Glutamatergic neuron (in vitro differentiated cells): ENCODE results near the gene DNM3. TPM values are rescaled to one million over a fixed set of nuclear protein-coding genes. Genes with fewer than 3 reads are reported as not detected.

Experiments
- DNase-seq: peaks from one replicate; pipeline ENCODE4 v3.0.0; 2022
- H3K27ac Mint-ChIP-seq: one replicate; pipeline ENCODE4 v1.8.0; 2020; ENCODE audit warnings: mild to moderate bottlenecking, mixed read lengths, inconsistent platforms; ENCODE audit not compliant: unreplicated experiment
- H3K27me3 Mint-ChIP-seq: one replicate; pipeline ENCODE4 v1.8.0; 2020; ENCODE audit warnings: mild to moderate bottlenecking, moderate library complexity, mixed read lengths, inconsistent platforms; ENCODE audit not compliant: unreplicated experiment
- H3K36me3 Mint-ChIP-seq: one replicate; pipeline ENCODE4 v1.8.0; 2020; ENCODE audit warnings: mild to moderate bottlenecking, mixed read lengths, inconsistent platforms; ENCODE audit not compliant: unreplicated experiment
- H3K4me1 Mint-ChIP-seq: one replicate; pipeline ENCODE4 v1.8.0; 2020; ENCODE audit warnings: mild to moderate bottlenecking, low read depth, mixed read lengths, inconsistent platforms; ENCODE audit not compliant: unreplicated experiment
- H3K4me3 Mint-ChIP-seq: one replicate; pipeline ENCODE4 v1.8.0; 2020; ENCODE audit warnings: mild to moderate bottlenecking, mixed read lengths, inconsistent platforms; ENCODE audit not compliant: unreplicated experiment
- H3K9me3 Mint-ChIP-seq: one replicate; pipeline ENCODE4 v1.8.0; 2020; ENCODE audit warnings: mild to moderate bottlenecking, moderate library complexity, mixed read lengths, inconsistent platforms; ENCODE audit not compliant: unreplicated experiment
- total RNA-seq: library from RNA; stranded (reverse); fragmentation: NEBNext Ultra II Directional; extraction: Animal tissue kit (Norgen Biotek cat#: 25700); gene quantifications from one replicate; pipeline ENCODE4 v1.2.1, GENCODE V29; 2021; ENCODE audit not compliant: unreplicated experiment
- TF ChIP-seq, protein P1 (sequence below): fragments of 200-600 bp; sonication (generic); IDR thresholded peaks from one replicate; pipeline ENCODE4 v1.5.0; 2021; ENCODE audit not compliant: partially characterized antibody, unreplicated experiment

DNM3 gene
- total RNA-seq, 1 donor from 2014 or later: 11.4 TPM

DNA sequence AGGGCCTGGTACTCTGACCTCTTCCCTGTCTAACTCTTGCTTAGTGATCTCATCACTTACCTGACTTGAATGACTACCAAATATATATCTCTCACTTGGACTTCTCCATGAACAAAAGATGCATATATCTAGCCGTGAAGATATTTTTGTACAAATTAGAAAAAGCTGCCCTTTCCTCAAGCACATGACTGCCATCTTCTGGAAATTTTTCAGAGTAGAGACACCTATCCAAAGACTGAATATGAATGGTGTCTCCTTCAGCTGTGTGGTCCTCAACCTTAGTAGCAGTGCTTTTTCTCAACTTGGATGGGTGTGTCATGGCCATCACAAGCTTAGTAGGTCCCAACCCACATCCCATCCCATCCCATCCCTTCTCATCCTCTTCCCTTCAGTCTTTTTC, 142.3 kb downstream of the DNM3 start:
- Mint-ChIP-seq H3K27me3 (no peaks in the 10 kb centered on the region), H3K36me3 (no peaks in the 10 kb centered on the region), H3K4me1 (no peaks in the 10 kb centered on the region), H3K9me3 (no peaks in the 10 kb centered on the region), H3K27ac (no peak overlapping the region), H3K4me3 (no peak overlapping the region)
- TF ChIP-seq, protein P1, sequence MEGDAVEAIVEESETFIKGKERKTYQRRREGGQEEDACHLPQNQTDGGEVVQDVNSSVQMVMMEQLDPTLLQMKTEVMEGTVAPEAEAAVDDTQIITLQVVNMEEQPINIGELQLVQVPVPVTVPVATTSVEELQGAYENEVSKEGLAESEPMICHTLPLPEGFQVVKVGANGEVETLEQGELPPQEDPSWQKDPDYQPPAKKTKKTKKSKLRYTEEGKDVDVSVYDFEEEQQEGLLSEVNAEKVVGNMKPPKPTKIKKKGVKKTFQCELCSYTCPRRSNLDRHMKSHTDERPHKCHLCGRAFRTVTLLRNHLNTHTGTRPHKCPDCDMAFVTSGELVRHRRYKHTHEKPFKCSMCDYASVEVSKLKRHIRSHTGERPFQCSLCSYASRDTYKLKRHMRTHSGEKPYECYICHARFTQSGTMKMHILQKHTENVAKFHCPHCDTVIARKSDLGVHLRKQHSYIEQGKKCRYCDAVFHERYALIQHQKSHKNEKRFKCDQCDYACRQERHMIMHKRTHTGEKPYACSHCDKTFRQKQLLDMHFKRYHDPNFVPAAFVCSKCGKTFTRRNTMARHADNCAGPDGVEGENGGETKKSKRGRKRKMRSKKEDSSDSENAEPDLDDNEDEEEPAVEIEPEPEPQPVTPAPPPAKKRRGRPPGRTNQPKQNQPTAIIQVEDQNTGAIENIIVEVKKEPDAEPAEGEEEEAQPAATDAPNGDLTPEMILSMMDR: no peak
- DNase-seq: no peak

DNA sequence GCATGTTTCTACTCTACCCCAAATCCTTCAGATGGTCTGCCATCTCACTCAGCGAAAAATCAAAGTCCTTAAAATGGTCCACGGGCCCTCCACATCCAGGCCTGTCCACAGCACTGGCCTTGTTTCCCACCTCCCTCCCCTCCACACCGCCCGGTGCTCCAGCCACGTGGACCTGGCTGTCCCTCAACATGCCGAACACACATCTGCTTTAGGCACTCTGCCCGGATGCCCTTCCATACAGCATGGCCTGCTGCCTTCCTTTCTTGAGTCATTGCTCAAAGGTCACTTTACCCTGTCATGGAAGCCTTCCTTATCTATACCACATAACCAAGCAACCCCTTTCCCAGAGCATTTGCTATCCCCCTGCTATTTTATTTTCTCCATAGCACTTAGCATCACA, 143.0 kb downstream of the DNM3 start:
- H3K9me3 Mint-ChIP-seq: no peaks in the 10 kb centered on the region
- H3K4me3 Mint-ChIP-seq: no peak overlapping the region
- TF ChIP-seq, protein P1: no peak
- H3K36me3 Mint-ChIP-seq: no peaks in the 10 kb centered on the region
- no peaks in the 10 kb centered on the region for H3K4me1 Mint-ChIP-seq
- no peak overlapping the region for H3K27ac Mint-ChIP-seq
- no peak for DNase-seq
- H3K27me3 Mint-ChIP-seq: no peaks in the 10 kb centered on the region

DNA sequence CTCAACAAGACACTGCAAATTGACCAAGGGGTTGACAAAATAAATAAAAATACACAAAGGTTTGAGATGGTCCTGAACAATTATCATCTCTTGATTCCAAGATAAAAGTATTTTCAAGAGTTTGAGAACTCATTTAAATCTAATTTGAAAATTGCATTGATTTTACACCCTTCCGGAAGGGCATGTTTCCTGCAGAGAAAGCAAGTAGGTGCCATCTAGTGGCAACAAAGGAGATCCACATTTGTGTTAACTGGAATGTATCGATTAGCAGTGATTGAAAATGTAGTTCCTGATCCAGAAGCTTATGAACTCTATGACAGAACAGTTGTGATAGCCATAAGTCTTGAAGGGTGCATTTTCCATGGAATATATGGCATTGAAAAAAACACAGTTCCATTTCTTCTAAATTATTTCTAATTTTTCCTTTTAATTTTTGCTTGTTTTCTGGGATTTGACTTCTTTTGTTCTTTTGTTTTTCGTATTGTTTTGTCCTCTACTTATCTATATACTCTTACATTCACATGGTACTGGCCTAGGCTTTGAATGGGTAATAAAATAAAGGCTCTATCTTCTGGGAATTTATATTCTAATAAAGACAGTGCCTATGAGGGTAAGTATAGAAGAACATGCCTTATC, 143.7 kb downstream of the DNM3 start:
- H3K27me3 Mint-ChIP-seq: no peaks in the 10 kb centered on the region
- no peaks in the 10 kb centered on the region for H3K9me3 Mint-ChIP-seq
- H3K27ac Mint-ChIP-seq: no peak overlapping the region
- H3K4me3 Mint-ChIP-seq: no peak overlapping the region
- no peaks in the 10 kb centered on the region for H3K4me1 Mint-ChIP-seq
- TF ChIP-seq, protein P1: peak; percentile 69
- no peaks in the 10 kb centered on the region for H3K36me3 Mint-ChIP-seq
- no peak for DNase-seq

DNA sequence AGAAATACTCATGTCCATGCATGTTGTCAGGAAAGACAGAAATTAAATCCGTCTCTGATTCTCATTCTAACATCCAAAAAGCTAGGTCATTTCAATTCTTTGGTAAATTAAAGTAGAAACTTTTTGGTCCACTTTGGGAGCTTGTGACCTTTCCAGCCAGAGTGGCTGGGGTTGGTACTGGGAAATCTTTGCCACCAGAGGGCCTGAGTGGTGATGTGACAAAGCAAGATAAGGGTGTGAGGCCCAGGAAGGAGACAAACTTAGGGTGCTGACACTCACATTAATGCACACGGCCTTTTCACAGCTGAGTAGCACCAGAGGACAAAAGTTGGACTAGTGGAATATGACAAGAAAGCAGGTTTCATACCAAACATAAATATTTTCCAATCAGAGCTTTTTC, 144.3 kb downstream of the DNM3 start:
- TF ChIP-seq, protein P1: no peak
- no peaks in the 10 kb centered on the region for H3K36me3 Mint-ChIP-seq
- no peaks in the 10 kb centered on the region for H3K27me3 Mint-ChIP-seq
- H3K4me1 Mint-ChIP-seq: no peaks in the 10 kb centered on the region
- H3K27ac Mint-ChIP-seq: no peak overlapping the region
- no peak overlapping the region for H3K4me3 Mint-ChIP-seq
- peak; percentile 15 for DNase-seq
- no peaks in the 10 kb centered on the region for H3K9me3 Mint-ChIP-seq

DNA sequence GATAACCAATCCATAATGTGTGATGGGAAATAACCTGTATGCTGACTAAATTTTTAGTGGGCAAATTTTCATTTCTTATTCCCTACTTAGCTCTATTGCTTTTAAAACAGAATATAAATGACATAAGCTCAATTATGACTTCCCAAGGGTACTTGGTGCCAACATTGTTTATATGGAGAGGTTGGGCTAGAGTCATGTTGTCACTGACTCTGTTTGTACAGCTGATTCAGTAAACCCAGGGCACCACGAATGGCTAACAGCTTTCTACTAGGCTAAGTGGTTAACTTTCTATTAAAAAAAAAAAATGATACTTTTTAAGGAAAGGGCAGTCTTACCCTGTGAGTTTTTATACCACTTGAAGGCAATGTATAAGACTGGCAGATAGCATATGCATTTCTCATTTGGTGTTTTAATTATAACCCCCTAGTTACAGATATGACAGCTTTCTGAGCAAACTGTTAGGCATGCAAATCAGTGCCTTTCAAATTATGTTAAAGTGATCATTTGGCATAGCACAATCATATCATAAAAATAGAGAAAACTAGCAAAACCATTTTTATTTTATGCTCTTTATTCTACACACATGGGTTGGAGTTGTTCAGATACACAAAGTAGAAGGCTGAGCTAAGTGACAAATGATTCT, 147.1 kb downstream of the DNM3 start:
- Mint-ChIP-seq H3K4me1 (no peaks in the 10 kb centered on the region), H3K9me3 (no peaks in the 10 kb centered on the region), H3K27ac (no peak overlapping the region), H3K27me3 (no peaks in the 10 kb centered on the region), H3K36me3 (no peaks in the 10 kb centered on the region), H3K4me3 (no peak overlapping the region)
- DNase-seq: no peak
- TF ChIP-seq, protein P1: no peak
